ENCODE results near the gene PGAM2. TPM values are rescaled to one million over a fixed set of nuclear protein-coding genes. Genes with fewer than 3 reads are reported as not detected.
A peak's percentile ranks its signal among the peaks of the same experiment; 100 is the strongest.

PGAM2 gene
- total RNA-seq, 1 donor from 2014 or later: not detected

- Histone ChIP-seq H3K36me3 (peaks cover under 1 to 11% of the 10 kb centered on the region in 2 donors), H3K27me3 (no peaks in the 10 kb centered on the region), H3K4me3 (no peak overlapping the region), H3K27ac (peak overlapping the region; percentile 91 to 100), H3K9me3 (no peaks in the 10 kb centered on the region), H3K4me1 (peaks cover 32 to 72% of the 10 kb centered on the region in 2 donors)
- DNase-seq (ENCODE audit: low spot score in 2 of 2): no peak
- TF ChIP-seq CTCF (IDR thresholded peaks at IDR 0.05): no peak
- intact Hi-C loops (cut with DNase I): no loop called here
These were observed 19.3 kb upstream of the PGAM2 start for GRCh38 chr7:44084701-44085100.

- no peak overlapping the region for H3K4me3 ChIP-seq
- peak overlapping the region; percentile 91 to 100 for H3K27ac ChIP-seq
- H3K4me1 ChIP-seq: peaks cover 27 to 64% of the 10 kb centered on the region in 2 donors
- H3K9me3 ChIP-seq: no peaks in the 10 kb centered on the region
- H3K36me3 ChIP-seq: peaks cover 9 to 19% of the 10 kb centered on the region in 2 donors
- intact Hi-C loops (cut with DNase I): no loop called here
- no peaks in the 10 kb centered on the region for H3K27me3 ChIP-seq
- DNase-seq (ENCODE audit: low spot score in 2 of 2): no peak
- TF ChIP-seq CTCF (IDR thresholded peaks at IDR 0.05): no peak
These were observed 18.4 kb upstream of the PGAM2 start for GRCh38 chr7:44083796-44084195.

- H3K36me3 ChIP-seq: peaks cover 20 to 30% of the 10 kb centered on the region in 2 donors
- H3K9me3 ChIP-seq: no peaks in the 10 kb centered on the region
- intact Hi-C loops (cut with DNase I): loop anchor here (1.0 kb wide), 3 partner anchors 21 to 64 kb away; partner anchors contain the start of gene POLD2
- H3K27me3 ChIP-seq: no peaks in the 10 kb centered on the region
- DNase-seq (ENCODE audit: low spot score in 2 of 2): peak; percentile 98 to 100
- no peak for TF ChIP-seq CTCF (IDR thresholded peaks at IDR 0.05)
- H3K4me3 ChIP-seq: peak overlapping the region; percentile 66 to 84
- H3K27ac ChIP-seq: peak overlapping the region; percentile 91 to 100
- H3K4me1 ChIP-seq: peaks cover 18 to 56% of the 10 kb centered on the region in 2 donors
These were observed 17.3 kb upstream of the PGAM2 start for GRCh38 chr7:44082541-44083207.

GRCh38 chr7:44081266-44081748 is 15.9 kb upstream of the PGAM2 start:
- intact Hi-C loops (cut with DNase I): no loop called here
- TF ChIP-seq CTCF (IDR thresholded peaks at IDR 0.05): no peak
- DNase-seq (ENCODE audit: low spot score in 2 of 2): no peak
- Histone ChIP-seq H3K9me3 (no peaks in the 10 kb centered on the region), H3K4me1 (peaks cover 9 to 42% of the 10 kb centered on the region in 2 donors), H3K36me3 (peaks cover 34 to 43% of the 10 kb centered on the region in 2 donors), H3K27ac (peak overlapping the region; percentile 91), H3K27me3 (no peaks in the 10 kb centered on the region), H3K4me3 (peak overlapping the region; percentile 66 to 84)

GRCh38 chr7:44080686-44081265 is 15.4 kb upstream of the PGAM2 start:
- TF ChIP-seq CTCF (IDR thresholded peaks at IDR 0.05): no peak
- H3K4me3 ChIP-seq: peak overlapping the region; percentile 66 to 84
- intact Hi-C loops (cut with DNase I): no loop called here
- peak overlapping the region; percentile 91 for H3K27ac ChIP-seq
- no peaks in the 10 kb centered on the region for H3K27me3 ChIP-seq
- H3K4me1 ChIP-seq: peaks cover 9 to 37% of the 10 kb centered on the region in 2 donors
- H3K36me3 ChIP-seq: peaks cover 37 to 48% of the 10 kb centered on the region in 2 donors
- no peak for DNase-seq (ENCODE audit: low spot score in 2 of 2)
- H3K9me3 ChIP-seq: no peaks in the 10 kb centered on the region

Measured in ascending aorta (tissue), 2 donors.